Fibroblast of pulmonary artery (primary cell): ENCODE measurements around the gene B3GNT3.
A peak's percentile ranks its signal among the peaks of the same experiment; 100 is the strongest.
"Not testable (repeated sequence)": the region's sequence is repeated elsewhere in the genome, so short reads cannot be mapped to it uniquely, and the experiment has no call there.

Experiments
- DNase-seq: peaks from one replicate; pipeline ENCODE4 v3.0.0-alpha.2; 2010; ENCODE audit warnings: low read depth
- H3K4me3 ChIP-seq: replicated peaks from 2 replicates; pipeline ENCODE4 v1.5.1; 2011; ENCODE audit warnings: low read depth, mild to moderate bottlenecking, control low read depth, low read length, moderate library complexity
- TF ChIP-seq, protein P1 (sequence below): IDR thresholded peaks from 2 replicates; pipeline ENCODE4 v1.5.1; 2011; ENCODE audit warnings: mild to moderate bottlenecking, control low read depth, low read length, inconsistent platforms; ENCODE audit errors: missing control alignments

The B3GNT3 gene

DNA sequence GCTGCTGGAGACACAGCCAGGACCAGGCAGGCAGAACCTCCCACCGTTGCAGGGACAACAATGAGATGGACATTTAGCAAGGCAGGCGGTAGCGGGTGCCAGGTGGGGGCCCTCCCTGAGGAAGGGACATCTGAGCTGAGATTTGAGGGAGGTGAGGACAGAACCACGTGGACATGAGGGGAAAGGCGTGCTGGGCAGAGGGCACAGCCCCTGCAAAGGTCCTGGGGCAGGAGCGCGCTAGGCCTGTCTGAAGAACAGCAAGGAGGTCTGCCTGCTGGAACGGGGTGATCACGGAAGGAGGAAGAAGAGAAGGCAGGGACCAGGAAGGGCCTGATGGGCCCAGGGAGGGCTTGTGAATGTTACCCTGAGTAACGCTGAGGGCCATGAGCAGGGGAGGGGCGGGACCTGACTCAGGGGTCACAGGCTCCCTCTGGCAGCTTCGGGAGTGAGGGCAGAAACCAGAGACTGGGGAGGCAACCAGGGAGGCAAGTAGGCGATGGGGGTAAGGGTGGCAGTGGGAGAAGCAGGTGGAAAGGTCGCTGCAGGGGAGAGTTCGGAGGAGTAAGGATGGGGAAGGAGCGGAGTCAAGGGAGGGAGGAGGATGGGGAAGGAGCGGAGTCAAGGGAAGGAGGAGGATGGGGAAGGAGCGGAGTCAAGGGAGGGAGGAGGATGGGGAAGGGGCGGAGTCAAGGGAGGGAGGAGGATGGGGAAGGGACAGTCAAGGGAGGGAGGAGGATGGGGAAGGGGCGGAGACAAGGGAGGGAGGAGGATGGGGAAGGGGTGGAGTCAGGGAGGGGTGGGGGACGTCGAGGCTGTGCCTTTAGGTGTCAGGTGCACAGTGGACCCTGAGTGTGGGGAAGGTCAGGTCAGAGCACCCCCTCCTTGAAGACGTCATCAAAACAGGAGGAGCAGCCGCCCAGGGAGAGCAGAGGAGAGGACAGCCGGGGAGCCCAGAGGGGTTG is 15.7 kb upstream of the B3GNT3 start:
- TF ChIP-seq, protein P1, sequence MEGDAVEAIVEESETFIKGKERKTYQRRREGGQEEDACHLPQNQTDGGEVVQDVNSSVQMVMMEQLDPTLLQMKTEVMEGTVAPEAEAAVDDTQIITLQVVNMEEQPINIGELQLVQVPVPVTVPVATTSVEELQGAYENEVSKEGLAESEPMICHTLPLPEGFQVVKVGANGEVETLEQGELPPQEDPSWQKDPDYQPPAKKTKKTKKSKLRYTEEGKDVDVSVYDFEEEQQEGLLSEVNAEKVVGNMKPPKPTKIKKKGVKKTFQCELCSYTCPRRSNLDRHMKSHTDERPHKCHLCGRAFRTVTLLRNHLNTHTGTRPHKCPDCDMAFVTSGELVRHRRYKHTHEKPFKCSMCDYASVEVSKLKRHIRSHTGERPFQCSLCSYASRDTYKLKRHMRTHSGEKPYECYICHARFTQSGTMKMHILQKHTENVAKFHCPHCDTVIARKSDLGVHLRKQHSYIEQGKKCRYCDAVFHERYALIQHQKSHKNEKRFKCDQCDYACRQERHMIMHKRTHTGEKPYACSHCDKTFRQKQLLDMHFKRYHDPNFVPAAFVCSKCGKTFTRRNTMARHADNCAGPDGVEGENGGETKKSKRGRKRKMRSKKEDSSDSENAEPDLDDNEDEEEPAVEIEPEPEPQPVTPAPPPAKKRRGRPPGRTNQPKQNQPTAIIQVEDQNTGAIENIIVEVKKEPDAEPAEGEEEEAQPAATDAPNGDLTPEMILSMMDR = no peak
- DNase-seq = peak; percentile 38
- H3K4me3 ChIP-seq = no peak overlapping the region

DNA sequence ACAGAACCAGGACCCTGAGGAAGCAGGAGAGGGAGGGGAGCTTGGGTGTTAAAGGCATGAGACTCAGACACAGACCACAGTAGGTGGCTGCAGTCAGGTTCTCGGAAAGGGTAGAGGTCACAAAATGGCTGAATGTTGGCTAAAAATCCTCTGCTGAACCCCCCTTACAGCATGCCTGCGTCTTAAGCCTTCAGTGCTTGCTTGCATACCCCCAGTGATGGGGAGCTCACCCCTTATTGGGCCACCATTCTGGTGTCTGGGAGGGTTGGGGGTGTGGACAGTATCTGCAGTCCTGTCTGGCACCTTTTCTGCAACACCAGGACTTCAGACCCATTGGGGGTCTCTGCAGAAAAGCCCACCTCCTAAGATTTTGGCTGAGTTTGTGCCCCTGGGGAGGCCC is 14.2 kb upstream of the B3GNT3 start:
- TF ChIP-seq, protein P1 = no peak
- no peak overlapping the region for H3K4me3 ChIP-seq
- no peak for DNase-seq

DNA sequence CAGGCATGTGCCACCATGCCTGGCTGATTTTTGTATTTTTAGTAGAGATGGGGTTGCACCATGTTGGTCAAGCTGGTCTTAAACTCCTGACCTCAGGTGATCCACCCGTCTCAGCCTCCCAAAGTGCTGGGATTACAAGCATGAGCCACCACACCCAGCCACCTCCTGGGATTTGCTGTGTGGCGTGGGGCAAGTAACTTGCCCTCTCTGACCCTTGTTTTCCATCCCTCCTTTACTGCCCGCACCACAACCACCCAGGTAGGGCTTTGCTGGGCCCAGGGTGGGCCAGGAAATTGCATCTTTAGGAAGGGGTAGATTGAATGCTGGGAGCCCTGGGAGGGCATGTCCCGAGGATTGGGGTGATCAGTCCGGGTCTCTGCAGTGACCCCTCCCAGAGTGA is 11.2 kb upstream of the B3GNT3 start:
- not testable (repeated sequence) for DNase-seq, H3K4me3 ChIP-seq

DNA sequence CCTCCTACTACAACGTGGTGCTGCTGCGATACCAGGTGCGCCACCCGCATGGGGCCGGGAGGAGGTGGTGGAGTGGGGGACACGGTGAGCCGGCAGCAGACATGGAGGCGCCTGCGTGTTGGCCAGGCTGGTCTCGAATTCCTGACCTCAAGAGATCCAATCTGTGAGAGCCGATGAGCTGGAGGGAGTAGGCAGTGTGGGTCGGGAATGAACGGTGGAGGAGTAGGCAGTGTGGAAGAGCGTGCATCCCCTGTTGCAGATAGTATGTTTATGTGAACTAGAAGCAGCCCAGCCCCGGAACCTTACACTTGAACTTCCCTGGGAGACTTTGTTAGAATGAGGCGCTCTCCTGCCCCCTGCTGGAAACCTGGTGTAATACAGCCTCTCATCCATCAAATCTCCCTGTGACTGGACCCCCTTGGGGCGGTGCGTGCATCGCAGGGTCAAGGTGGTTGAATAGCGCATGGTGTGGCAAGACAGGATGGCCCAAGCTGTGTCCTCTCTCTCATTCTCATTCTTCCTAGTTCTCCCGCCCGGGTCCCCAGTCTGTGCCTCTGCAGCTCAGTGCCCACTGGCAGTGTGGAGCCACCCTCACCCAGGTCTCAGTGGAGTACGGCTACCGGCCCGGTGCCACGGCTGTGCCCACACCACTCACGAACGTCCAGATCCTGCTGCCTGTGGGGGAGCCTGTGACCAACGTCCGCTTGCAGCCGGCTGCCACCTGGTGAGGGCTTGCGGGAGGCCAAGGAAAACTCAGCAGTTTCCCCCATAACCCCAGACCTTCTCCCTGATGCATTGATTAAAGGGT is 10.5 kb upstream of the B3GNT3 start:
- peak; percentile 72 for DNase-seq
- TF ChIP-seq, protein P1 = peak; percentile 87
- no peak overlapping the region for H3K4me3 ChIP-seq

DNA sequence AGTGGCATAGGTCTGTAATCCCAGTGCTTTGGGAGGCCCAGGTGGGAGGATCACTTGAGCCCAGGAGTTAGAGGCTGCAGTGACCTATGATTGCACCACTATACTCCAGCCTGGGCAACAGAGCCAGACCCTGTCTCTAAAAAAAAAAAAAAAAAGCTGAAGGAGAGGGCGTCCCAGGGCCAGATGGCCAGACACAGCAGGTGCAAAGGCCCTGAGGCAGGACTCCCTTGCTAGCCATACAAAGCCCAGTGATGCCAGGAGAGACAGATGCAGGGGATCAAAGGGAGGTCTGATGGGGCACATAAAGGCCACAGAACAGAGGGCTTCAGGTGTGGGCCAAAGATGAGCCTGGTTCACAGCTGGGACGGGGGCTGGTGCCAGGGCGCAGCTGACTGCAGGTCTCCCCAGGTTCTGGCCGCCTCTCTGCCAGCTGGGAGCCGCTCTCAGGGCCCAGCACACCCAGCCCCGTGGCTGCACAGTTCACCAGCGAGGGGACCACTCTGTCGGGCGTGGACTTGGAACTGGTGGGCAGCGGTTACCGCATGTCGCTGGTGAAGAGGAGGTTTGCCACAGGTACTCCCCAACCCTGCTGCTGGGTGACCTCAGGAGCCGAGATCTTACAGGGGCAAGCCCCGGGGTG is 7.5 kb upstream of the B3GNT3 start:
- DNase-seq = no peak
- TF ChIP-seq, protein P1 = no peak
- H3K4me3 ChIP-seq = no peak overlapping the region

DNA sequence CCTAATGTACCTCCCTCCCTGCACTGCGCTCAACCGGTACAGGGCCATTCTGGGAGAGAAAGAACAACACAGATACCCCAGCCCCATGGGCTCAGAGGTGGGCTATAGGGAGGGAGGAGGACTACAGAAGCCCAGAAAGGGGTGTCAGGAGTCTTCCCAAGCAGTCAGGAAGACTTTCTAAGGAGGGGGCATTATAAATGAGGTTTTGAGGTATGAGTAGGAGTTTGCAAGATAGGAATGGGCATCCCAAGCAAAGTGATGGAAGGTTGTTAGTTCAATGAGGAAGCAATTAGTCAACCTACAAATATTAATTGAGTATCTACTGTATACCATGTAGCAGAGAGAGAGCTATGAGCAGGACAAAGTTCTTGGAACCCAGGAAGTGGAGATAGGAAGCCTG is 6.3 kb upstream of the B3GNT3 start:
- DNase-seq = no peak
- TF ChIP-seq, protein P1 = no peak
- H3K4me3 ChIP-seq = no peak overlapping the region
